Stimulated activated CD8-positive, alpha-beta memory T cell treated with anti-CD3 and anti-CD28 coated beads, Interleukin-2, amount 100 ng/mL, for 1 hour (primary cell): Measurements from ENCODE around the gene UBAC1.
"Not testable (repeated sequence)": the region's sequence is repeated elsewhere in the genome, so short reads cannot be mapped to it uniquely, and the experiment has no call there.

ENCODE experiments used
- DNase-seq, 2 donors: peaks; one replicate each; pipeline ENCODE4 v3.0.0-alpha.2; 2020; ENCODE audit warnings: low read depth in 2 of 2

UBAC1 gene

GRCh38 chr9:135960411-135961276 is 529 bp downstream of the UBAC1 start:
- no peak for DNase-seq

- no peak for DNase-seq
Measured at GRCh38 chr9:135959814-135960213, 1.4 kb downstream of the UBAC1 start.

GRCh38 chr9:135958485-135958884 is 2.7 kb downstream of the UBAC1 start:
- DNase-seq, result no peak

GRCh38 chr9:135957431-135957830 is 3.7 kb downstream of the UBAC1 start:
- DNase-seq, result no peak

- DNase-seq, result no peak
Measured at GRCh38 chr9:135956802-135957174, 4.4 kb downstream of the UBAC1 start.

GRCh38 chr9:135955934-135956801 is 5.0 kb downstream of the UBAC1 start:
- DNase-seq, result no peak

- DNase-seq, result no peak
Measured at GRCh38 chr9:135952664-135953206, 8.4 kb downstream of the UBAC1 start.

GRCh38 chr9:135951889-135952663 is 9.1 kb downstream of the UBAC1 start:
- no peak for DNase-seq

GRCh38 chr9:135951310-135951709 is 9.9 kb downstream of the UBAC1 start:
- not testable (repeated sequence) for DNase-seq

GRCh38 chr9:135950841-135951240 is 10.3 kb downstream of the UBAC1 start:
- not testable (repeated sequence) for DNase-seq

- DNase-seq, result no peak
Measured at GRCh38 chr9:135950135-135950682, 11.0 kb downstream of the UBAC1 start.

GRCh38 chr9:135949501-135950134 is 11.6 kb downstream of the UBAC1 start:
- DNase-seq, result no peak

- DNase-seq, result no peak
Measured at GRCh38 chr9:135948968-135949367, 12.2 kb downstream of the UBAC1 start.

- no peak for DNase-seq
Measured at GRCh38 chr9:135948446-135948845, 12.7 kb downstream of the UBAC1 start.

- DNase-seq, result no peak
Measured at GRCh38 chr9:135947582-135947981, 13.6 kb downstream of the UBAC1 start.

GRCh38 chr9:135947105-135947504 is 14.1 kb downstream of the UBAC1 start:
- DNase-seq, result not testable (repeated sequence)

GRCh38 chr9:135946392-135946994 is 14.7 kb downstream of the UBAC1 start:
- no peak for DNase-seq

- DNase-seq, result no peak
Measured at GRCh38 chr9:135945969-135946368, 15.2 kb downstream of the UBAC1 start.

- DNase-seq, result no peak
Measured at GRCh38 chr9:135944444-135945252, 16.5 kb downstream of the UBAC1 start.

- DNase-seq, result not testable (repeated sequence)
Measured at GRCh38 chr9:135943604-135944003, 17.6 kb downstream of the UBAC1 start.
